Muscle of leg (tissue), 11 donors: ENCODE measurements around the gene TREH. TPM values are rescaled to one million over a fixed set of nuclear protein-coding genes. Genes with fewer than 3 reads are reported as not detected.

Experiments
- DNase-seq: peaks from one replicate; pipeline ENCODE4 v3.0.0; 2013
- H3K27ac ChIP-seq: one replicate; pipeline ENCODE4 v1.5.1; 2013; ENCODE audit warnings: mild to moderate bottlenecking, low read length, control low read depth
- H3K27me3 ChIP-seq: one replicate; pipeline ENCODE4 v1.6.1; 2013; ENCODE audit warnings: low read length; ENCODE audit not compliant: control insufficient read depth, insufficient read depth
- H3K36me3 ChIP-seq: one replicate; pipeline ENCODE4 v1.6.1; 2013; ENCODE audit warnings: low read length; ENCODE audit not compliant: control insufficient read depth, insufficient read depth
- H3K4me1 ChIP-seq: one replicate; pipeline ENCODE4 v1.6.1; 2013; ENCODE audit warnings: low read length; ENCODE audit not compliant: control insufficient read depth, insufficient read depth
- H3K4me3 ChIP-seq: one replicate; pipeline ENCODE4 v1.5.1; 2013; ENCODE audit warnings: low read length, control low read depth
- H3K9me3 ChIP-seq: replicated peaks from 2 replicates; pipeline ENCODE4 v1.6.1; 2013; ENCODE audit warnings: low read depth, low read length; ENCODE audit not compliant: control insufficient read depth
- WGBS: methylation state at CpG from one replicate; pipeline ENCODE4 v1.1.5; 2013; ENCODE audit warnings: missing lambda C conversion rate; ENCODE audit not compliant: insufficient coverage; 5-methylcytosine and 5-hydroxymethylcytosine counted together
- polyA plus RNA-seq, 8 donors: library from polyadenylated mRNA; unstranded; fragments of 120-200 nt; gene quantifications; one replicate each; pipeline versions ENCODE4 v1.2.1 to v1.2.3, GENCODE V29; 2013; ENCODE audit warnings: inconsistent platforms in 1 of 8, low replicate concordance in 1 of 8; ENCODE audit not compliant: insufficient read length in 8 of 8, insufficient read depth in 1 of 8
- total RNA-seq: library from RNA; stranded (reverse); fragments of 120-200 nt; gene quantifications from one replicate; pipeline ENCODE4 v1.2.4, GENCODE V29; 2013

Gene TREH
- total and polyA plus RNA-seq, 9 donors = under 0.01 to 5.6 (median 0.22) TPM

DNA sequence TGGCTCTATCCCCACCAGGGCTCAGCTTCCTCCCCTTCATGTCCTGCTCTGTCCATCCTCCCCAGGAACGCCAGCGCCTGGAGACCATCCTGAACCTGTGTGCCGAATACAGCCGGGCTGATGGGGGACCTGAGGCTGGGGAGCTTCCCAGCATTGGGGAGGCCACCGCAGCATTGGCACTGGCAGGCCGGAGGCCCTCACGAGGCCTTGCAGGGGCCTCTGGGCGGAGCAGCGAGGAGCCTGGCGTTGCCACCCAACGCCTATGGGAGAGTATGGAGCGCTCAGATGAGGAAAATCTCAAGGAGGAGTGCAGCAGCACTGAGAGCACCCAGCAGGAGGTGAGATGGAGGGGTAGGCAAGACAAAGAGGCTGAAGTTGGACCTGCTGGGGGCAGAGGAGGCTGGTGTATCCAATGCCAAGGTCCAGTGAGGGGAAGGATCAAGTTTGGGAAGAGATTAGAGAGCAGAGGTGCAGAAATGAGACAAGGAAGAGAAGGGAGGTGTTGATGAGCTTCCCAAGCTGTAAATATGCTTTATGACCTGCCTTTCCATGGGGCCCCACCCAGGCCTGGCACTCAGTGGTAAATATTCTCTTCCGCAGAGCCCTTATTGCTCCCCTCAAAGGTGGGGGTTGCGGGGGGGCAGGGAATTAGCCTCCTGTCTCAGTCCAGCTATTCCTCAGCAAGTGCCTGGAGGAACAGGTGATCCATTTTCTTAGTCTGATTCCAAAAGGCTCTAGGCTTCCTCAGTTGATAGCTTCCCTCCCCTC lies 48.1 kb downstream of the TREH start:
- no peak for DNase-seq
- Histone ChIP-seq H3K4me1 (peaks cover 79% of the 10 kb centered on the region), H3K36me3 (peaks cover 92% of the 10 kb centered on the region), H3K9me3 (no peaks in the 10 kb centered on the region), H3K4me3 (no peak overlapping the region), H3K27ac (no peak overlapping the region), H3K27me3 (no peaks in the 10 kb centered on the region)
- WGBS = 91% methylated on average over 14 of the region's 14 CpGs

GRCh38 chr11:118629761-118630661 lies 49.4 kb downstream of the TREH start:
- H3K36me3 ChIP-seq = peaks cover 91% of the 10 kb centered on the region
- peak overlapping the region; percentile 59 for H3K27ac ChIP-seq
- peaks cover 78% of the 10 kb centered on the region for H3K4me1 ChIP-seq
- WGBS = no CpG with 5 or more reads among the region's 6 CpGs
- no peak overlapping the region for H3K4me3 ChIP-seq
- no peak for DNase-seq
- no peaks in the 10 kb centered on the region for H3K9me3 ChIP-seq
- H3K27me3 ChIP-seq = no peaks in the 10 kb centered on the region

DNA sequence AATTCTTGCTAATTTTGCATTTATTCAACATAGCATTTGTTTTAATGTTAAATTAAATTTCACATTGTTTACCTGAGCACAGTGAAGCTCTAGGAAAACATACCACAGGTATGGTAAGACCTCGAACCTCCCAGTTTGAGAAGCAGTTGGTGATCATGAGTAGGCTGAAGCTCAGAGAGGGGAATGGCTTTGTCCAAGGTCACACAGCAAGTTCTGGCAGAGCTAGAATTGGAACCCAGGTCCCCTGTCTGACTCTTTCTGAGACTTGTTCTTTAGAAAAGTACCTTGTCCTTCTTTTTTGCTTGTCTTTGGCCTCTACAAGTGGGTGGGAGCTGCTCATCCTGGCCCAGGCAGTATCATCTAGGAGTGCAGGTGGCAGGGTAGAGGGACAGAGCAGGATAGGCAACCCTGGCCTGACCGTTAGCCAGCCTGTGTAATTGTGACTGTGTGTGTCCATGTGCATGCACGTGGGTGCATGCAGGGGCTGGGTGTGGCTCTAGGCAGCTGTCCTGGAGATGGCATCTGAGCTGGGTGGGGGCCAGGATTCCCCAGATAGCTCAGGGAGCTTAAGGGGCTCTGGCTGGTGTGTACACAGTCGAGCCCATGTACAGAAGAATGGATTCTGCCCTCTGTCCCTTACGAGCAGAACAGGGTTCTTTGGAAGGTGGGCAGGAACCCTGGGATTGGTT lies 50.4 kb downstream of the TREH start:
- Histone ChIP-seq H3K4me1 (peaks cover 71% of the 10 kb centered on the region), H3K27me3 (no peaks in the 10 kb centered on the region), H3K9me3 (no peaks in the 10 kb centered on the region), H3K4me3 (no peak overlapping the region), H3K36me3 (peaks cover 93% of the 10 kb centered on the region), H3K27ac (peak overlapping the region; percentile 82)
- WGBS = 58% methylated on average over 5 of the region's 5 CpGs
- DNase-seq = peak; percentile 81

DNA sequence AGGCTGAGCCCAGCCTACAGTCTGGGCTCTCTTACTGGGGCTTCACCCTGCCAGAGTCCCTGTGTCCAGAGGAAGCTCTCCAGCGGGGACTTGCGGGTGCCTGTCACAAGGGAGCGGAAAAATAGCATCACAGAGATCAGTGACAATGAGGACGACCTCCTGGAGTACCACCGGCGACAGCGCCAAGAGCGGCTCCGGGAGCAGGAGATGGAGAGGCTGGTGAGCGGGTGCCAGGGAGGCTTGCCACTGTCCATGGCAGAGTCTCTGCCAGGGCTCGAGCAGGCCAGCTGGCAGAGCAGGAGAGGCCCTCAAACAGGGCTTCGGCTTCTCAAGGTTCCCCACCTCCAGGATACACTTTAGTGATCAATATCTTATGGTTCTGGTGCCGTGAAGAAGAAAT lies 51.0 kb downstream of the TREH start:
- H3K27me3 ChIP-seq = no peaks in the 10 kb centered on the region
- H3K36me3 ChIP-seq = peaks cover 87% of the 10 kb centered on the region
- 74% methylated on average over 9 of the region's 13 CpGs for WGBS
- DNase-seq = no peak
- no peaks in the 10 kb centered on the region for H3K9me3 ChIP-seq
- peak overlapping the region; percentile 82 for H3K27ac ChIP-seq
- no peak overlapping the region for H3K4me3 ChIP-seq
- peaks cover 69% of the 10 kb centered on the region for H3K4me1 ChIP-seq

DNA sequence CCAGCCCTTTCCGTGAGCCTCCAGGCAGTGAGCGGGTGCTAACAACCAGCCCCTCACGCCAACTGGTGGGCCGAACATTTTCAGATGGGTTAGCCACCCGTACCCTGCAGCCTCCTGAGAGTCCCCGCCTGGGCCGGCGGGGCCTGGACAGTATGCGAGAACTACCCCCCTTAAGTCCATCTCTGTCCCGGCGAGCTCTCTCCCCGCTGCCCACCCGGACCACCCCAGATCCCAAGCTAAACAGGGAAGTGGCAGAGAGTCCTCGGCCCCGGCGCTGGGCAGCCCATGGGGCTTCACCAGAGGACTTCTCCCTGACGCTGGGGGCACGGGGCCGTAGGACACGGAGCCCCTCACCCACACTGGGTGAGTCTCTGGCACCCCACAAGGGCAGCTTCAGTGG lies 51.4 kb downstream of the TREH start:
- H3K9me3 ChIP-seq = no peaks in the 10 kb centered on the region
- WGBS = 88% methylated on average over 19 of the region's 20 CpGs
- H3K4me1 ChIP-seq = peaks cover 69% of the 10 kb centered on the region
- H3K36me3 ChIP-seq = peaks cover 84% of the 10 kb centered on the region
- no peaks in the 10 kb centered on the region for H3K27me3 ChIP-seq
- H3K4me3 ChIP-seq = no peak overlapping the region
- DNase-seq = no peak
- no peak overlapping the region for H3K27ac ChIP-seq

DNA sequence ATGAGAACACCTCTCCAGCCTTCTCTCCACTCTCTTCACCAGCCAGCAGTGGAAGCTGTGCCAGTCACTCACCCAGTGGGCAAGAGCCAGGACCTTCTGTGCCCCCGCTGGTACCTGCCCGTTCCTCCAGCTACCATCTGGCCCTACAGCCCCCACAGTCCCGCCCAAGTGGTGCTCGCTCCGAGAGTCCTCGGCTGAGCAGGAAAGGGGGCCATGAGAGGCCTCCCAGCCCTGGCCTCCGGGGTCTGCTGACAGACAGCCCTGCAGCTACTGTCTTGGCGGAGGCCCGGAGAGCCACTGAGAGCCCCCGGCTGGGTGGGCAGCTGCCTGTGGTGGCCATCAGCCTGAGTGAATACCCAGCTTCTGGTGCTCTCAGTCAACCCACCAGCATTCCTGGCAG lies 51.9 kb downstream of the TREH start:
- Histone ChIP-seq H3K4me1 (peaks cover 72% of the 10 kb centered on the region), H3K36me3 (peaks cover 79% of the 10 kb centered on the region), H3K4me3 (no peak overlapping the region), H3K9me3 (no peaks in the 10 kb centered on the region), H3K27ac (no peak overlapping the region), H3K27me3 (no peaks in the 10 kb centered on the region)
- no peak for DNase-seq
- 80% methylated on average over 5 of the region's 10 CpGs for WGBS

GRCh38 chr11:118625976-118626375 lies 53.5 kb downstream of the TREH start:
- 22% methylated on average over 1 of the region's 2 CpGs for WGBS
- Histone ChIP-seq H3K27me3 (no peaks in the 10 kb centered on the region), H3K4me1 (peaks cover 72% of the 10 kb centered on the region), H3K36me3 (peaks cover 63% of the 10 kb centered on the region), H3K4me3 (no peak overlapping the region), H3K27ac (no peak overlapping the region), H3K9me3 (no peaks in the 10 kb centered on the region)
- DNase-seq = no peak

- H3K4me1 ChIP-seq = peaks cover 72% of the 10 kb centered on the region
- 58% methylated on average over 2 of the region's 6 CpGs for WGBS
- H3K27ac ChIP-seq = no peak overlapping the region
- H3K9me3 ChIP-seq = no peaks in the 10 kb centered on the region
- no peak overlapping the region for H3K4me3 ChIP-seq
- no peak for DNase-seq
- H3K36me3 ChIP-seq = peaks cover 55% of the 10 kb centered on the region
- no peaks in the 10 kb centered on the region for H3K27me3 ChIP-seq
Observed at GRCh38 chr11:118625036-118625690, 54.3 kb downstream of the TREH start.

GRCh38 chr11:118623269-118623655 lies 56.2 kb downstream of the TREH start:
- no peak overlapping the region for H3K4me3 ChIP-seq
- peaks cover 68% of the 10 kb centered on the region for H3K4me1 ChIP-seq
- DNase-seq = peak; percentile 42
- 83% methylated on average over 1 of the region's 4 CpGs for WGBS
- H3K27me3 ChIP-seq = no peaks in the 10 kb centered on the region
- peak overlapping the region; percentile 87 for H3K27ac ChIP-seq
- H3K9me3 ChIP-seq = no peaks in the 10 kb centered on the region
- H3K36me3 ChIP-seq = peaks cover 46% of the 10 kb centered on the region
